ENCODE data around the gene MTCL1. TPM values are rescaled to one million over a fixed set of nuclear protein-coding genes. Genes with fewer than 3 reads are reported as not detected.

MTCL1 gene
- total RNA-seq, 1 experiment from 2014 or later = 22.7 TPM

DNA sequence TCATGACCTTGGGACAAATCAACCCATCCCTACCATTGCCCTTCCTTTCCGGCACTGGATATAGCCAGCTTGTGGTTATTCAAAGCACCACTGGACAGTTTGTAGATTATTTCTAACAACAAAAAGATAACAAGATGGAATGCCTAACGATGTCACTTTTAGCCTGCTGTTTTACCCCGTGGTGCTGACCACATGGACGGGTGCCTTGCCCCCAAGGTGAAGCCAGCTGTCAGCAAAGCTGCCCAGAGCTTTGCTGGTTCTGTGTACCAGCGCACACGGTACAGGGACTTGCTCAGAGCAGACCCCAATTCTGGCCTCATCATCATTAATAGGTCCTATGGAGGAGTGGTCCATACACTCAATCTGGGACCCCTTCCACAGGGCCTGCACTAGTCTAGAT, 118.2 kb downstream of the MTCL1 start:
- Histone ChIP-seq H3K27me3 (ENCODE audit: insufficient read depth, low read length) (no peaks in the 10 kb centered on the region), H3K4me2 (ENCODE audit: low read length) (no peak overlapping the region), H3K4me3 (replicated peaks in 1 of 2; ENCODE audit: low read depth in 1 of 2, low read length in 2 of 2) (no peak overlapping the region), H3K9ac (ENCODE audit: low read length) (no peak overlapping the region), H2AFZ (ENCODE audit: low read depth, low read length, poor library complexity, severe bottlenecking) (no peak overlapping the region), H3K9me2 (ENCODE audit: insufficient read depth) (no peaks in the 10 kb centered on the region), H3K9me3 (ENCODE audit: control insufficient read depth in 1 of 2, insufficient read depth in 1 of 2, low read depth in 1 of 2, low read length in 2 of 2) (no peaks in the 10 kb centered on the region), H3K27ac (ENCODE audit: low read depth, low read length) (no peak overlapping the region), H3K36me3 (ENCODE audit: control insufficient read depth in 1 of 2, insufficient read depth in 2 of 2, low read length in 2 of 2) (peaks cover 4 to 21% of the 10 kb centered on the region in 2 experiments; a peak in 3 of 4 replicates), H3K4me1 (ENCODE audit: control insufficient read depth in 1 of 2, insufficient read depth in 2 of 2, low read length in 2 of 2) (no peaks in the 10 kb centered on the region), H4K20me1 (ENCODE audit: insufficient read depth) (no peaks in the 10 kb centered on the region), H3K79me2 (ENCODE audit: insufficient read depth, low read length) (no peaks in the 10 kb centered on the region)
- ChIA-PET RAD21 (ENCODE audit: low non-redundant PET in 1 of 2, low total read pairs in 2 of 2, uncharacterized antibody in 2 of 2, unreplicated experiment in 2 of 2) (no interaction called here), CTCF (no interaction called here), POLR2A (no interaction called here)
- no TSS peak for BruUV-seq (replicated peaks)
- TF ChIP-seq YY1 (IDR thresholded peaks at IDR 0.05; ENCODE audit: extremely low read depth, insufficient replicate concordance, low read depth, low read length) (no peak), EGR1 (IDR thresholded peaks at IDR 0.05; ENCODE audit: low read depth) (no peak), EZH2 (IDR thresholded peaks at IDR 0.05) (no peak), EZH2phosphoT487 (IDR thresholded peaks at IDR 0.05; ENCODE audit: borderline replicate concordance) (no peak), ELF1 (IDR thresholded peaks at IDR 0.05; ENCODE audit: borderline replicate concordance, low read depth) (no peak), SP1 (IDR thresholded peaks at IDR 0.05; ENCODE audit: low read depth) (no peak), CEBPB (IDR thresholded peaks at IDR 0.05; ENCODE audit: low read depth) (no peak), FOSL1 (IDR thresholded peaks at IDR 0.05; ENCODE audit: low read depth) (no peak), SRF (IDR thresholded peaks at IDR 0.05; ENCODE audit: low read depth) (no peak), TCF7L2 (IDR thresholded peaks at IDR 0.05; ENCODE audit: borderline replicate concordance, extremely low read depth, insufficient read depth, insufficient read length) (no peak), POLR2A (IDR thresholded peaks at IDR 0.05; ENCODE audit: borderline replicate concordance, extremely low read depth, insufficient read depth, insufficient read length) (no peak)
- TF ChIP-seq, protein P1, sequence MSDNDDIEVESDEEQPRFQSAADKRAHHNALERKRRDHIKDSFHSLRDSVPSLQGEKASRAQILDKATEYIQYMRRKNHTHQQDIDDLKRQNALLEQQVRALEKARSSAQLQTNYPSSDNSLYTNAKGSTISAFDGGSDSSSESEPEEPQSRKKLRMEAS (IDR thresholded peaks at IDR 0.05) = no peak
- TF ChIP-seq, protein P2, sequence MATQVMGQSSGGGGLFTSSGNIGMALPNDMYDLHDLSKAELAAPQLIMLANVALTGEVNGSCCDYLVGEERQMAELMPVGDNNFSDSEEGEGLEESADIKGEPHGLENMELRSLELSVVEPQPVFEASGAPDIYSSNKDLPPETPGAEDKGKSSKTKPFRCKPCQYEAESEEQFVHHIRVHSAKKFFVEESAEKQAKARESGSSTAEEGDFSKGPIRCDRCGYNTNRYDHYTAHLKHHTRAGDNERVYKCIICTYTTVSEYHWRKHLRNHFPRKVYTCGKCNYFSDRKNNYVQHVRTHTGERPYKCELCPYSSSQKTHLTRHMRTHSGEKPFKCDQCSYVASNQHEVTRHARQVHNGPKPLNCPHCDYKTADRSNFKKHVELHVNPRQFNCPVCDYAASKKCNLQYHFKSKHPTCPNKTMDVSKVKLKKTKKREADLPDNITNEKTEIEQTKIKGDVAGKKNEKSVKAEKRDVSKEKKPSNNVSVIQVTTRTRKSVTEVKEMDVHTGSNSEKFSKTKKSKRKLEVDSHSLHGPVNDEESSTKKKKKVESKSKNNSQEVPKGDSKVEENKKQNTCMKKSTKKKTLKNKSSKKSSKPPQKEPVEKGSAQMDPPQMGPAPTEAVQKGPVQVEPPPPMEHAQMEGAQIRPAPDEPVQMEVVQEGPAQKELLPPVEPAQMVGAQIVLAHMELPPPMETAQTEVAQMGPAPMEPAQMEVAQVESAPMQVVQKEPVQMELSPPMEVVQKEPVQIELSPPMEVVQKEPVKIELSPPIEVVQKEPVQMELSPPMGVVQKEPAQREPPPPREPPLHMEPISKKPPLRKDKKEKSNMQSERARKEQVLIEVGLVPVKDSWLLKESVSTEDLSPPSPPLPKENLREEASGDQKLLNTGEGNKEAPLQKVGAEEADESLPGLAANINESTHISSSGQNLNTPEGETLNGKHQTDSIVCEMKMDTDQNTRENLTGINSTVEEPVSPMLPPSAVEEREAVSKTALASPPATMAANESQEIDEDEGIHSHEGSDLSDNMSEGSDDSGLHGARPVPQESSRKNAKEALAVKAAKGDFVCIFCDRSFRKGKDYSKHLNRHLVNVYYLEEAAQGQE (IDR thresholded peaks at IDR 0.05; ENCODE audit: low read depth) = no peak
- TF ChIP-seq, protein P3, sequence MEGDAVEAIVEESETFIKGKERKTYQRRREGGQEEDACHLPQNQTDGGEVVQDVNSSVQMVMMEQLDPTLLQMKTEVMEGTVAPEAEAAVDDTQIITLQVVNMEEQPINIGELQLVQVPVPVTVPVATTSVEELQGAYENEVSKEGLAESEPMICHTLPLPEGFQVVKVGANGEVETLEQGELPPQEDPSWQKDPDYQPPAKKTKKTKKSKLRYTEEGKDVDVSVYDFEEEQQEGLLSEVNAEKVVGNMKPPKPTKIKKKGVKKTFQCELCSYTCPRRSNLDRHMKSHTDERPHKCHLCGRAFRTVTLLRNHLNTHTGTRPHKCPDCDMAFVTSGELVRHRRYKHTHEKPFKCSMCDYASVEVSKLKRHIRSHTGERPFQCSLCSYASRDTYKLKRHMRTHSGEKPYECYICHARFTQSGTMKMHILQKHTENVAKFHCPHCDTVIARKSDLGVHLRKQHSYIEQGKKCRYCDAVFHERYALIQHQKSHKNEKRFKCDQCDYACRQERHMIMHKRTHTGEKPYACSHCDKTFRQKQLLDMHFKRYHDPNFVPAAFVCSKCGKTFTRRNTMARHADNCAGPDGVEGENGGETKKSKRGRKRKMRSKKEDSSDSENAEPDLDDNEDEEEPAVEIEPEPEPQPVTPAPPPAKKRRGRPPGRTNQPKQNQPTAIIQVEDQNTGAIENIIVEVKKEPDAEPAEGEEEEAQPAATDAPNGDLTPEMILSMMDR (IDR thresholded peaks at IDR 0.05 in 2 of 3, conservative IDR thresholded peaks at IDR 0.05 in 1 of 3; ENCODE audit: borderline replicate concordance in 1 of 3, insufficient read depth in 1 of 3, low read depth in 2 of 3, low read length in 2 of 3) = no peak
- TF ChIP-seq, protein P4, sequence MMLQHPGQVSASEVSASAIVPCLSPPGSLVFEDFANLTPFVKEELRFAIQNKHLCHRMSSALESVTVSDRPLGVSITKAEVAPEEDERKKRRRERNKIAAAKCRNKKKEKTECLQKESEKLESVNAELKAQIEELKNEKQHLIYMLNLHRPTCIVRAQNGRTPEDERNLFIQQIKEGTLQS (IDR thresholded peaks at IDR 0.05) = no peak
- ATAC-seq = no peak
- intact Hi-C loops (cut with micrococcal nuclease) = no loop called here
- no peak for DNase-seq (ENCODE audit: low read depth, low spot score)

Measured in HCT116 (cell line).